AG08396 (cell line): ENCODE results near the gene XCR1.
A peak's percentile ranks its signal among the peaks of the same experiment; 100 is the strongest.
"Not testable (repeated sequence)": the region's sequence is repeated elsewhere in the genome, so short reads cannot be mapped to it uniquely, and the experiment has no call there.

Source experiments
- DNase-seq: peaks from one replicate; pipeline ENCODE4 v3.0.0; 2012; ENCODE audit warnings: low spot score, mixed read lengths

XCR1 gene

DNA sequence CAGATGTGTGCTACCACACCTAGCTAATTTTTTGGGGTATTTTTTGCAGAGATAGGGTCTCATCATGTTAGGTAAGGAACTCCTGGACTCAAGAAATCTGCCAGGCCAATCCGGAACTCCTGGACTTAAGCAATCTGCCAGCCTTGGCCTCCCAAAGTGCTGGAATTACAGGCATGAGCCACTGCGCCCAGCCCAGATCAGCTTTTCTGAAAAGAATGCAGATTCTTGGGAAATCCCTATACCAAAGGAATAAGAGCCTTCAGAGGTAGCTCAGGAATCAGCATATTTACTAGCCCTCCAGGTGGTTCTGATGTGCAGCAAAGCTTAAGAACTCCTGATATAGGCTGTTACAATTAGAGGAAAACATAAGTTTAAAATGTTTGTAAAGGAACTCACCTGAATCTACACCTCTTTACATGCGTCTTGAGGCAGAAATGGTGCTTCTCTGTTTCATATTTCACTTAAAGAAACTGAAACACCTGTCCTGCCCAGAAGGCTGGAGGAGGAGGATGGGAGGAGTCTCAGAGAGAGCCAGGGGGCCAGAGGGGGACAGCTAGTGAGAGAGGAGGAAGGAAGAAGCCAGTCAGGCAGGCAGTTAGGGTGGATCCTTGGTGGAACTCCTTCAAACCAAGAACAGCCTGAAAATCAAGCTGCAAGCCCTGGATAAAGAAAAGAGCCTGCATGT lies at the start of gene XCR1:
Gene XCR1 (minus strand): TSS at position 463 of the 685 bp plus-strand sequence. CDS start 5,536 bp downstream, outside the sequence.
- no peak for DNase-seq

GRCh38 chr3:46076606-46077005 lies 49.3 kb upstream of the XCR1 start:
- DNase-seq = no peak

GRCh38 chr3:46075816-46076215 lies 48.5 kb upstream of the XCR1 start:
- no peak for DNase-seq

GRCh38 chr3:46071222-46071858 lies 44.1 kb upstream of the XCR1 start:
- DNase-seq = no peak

- no peak for DNase-seq
Observed at GRCh38 chr3:46070595-46071093, 43.4 kb upstream of the XCR1 start.

DNA sequence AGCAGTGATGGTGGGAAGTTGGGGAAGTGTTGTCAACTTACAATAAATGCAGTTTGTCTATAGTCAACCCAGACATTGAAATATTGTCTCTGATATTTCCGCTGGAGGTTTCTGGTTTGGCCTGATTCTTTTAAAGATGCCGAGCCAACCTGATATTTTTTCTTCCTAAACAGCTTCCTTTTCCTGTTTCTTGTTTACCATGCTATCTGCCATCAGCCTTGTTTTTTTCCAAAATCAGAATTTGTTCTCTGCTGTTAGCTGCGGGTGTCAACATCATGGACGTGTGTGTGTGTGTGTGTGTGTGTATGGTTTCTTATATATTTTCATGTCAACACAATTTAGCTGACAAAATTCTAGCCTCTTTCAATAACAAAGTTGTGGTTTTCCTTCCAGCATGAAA lies 41.2 kb upstream of the XCR1 start:
- no peak for DNase-seq

- no peak for DNase-seq
Observed at GRCh38 chr3:46067401-46067800, 40.1 kb upstream of the XCR1 start.

GRCh38 chr3:46065750-46066256 lies 38.5 kb upstream of the XCR1 start:
- no peak for DNase-seq

DNA sequence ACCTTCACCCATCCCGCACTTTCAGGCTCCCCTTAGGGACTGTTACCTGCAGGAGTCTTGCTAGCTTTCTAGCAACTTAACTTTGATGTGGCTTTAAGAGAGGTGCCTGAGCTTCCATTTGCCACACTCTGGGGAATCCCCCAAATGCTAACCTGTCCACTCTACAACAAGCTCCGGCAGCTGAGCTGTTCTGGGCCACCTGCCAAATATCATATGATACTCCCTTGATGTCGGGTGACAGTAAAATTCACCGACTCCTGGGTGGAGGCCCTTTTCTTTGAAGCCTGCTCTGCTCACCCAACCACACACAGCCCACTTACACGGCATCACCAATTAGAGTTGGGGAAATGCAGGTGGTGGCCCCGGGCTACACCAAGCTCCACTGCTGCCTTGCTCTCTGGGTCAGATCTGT lies 38.0 kb upstream of the XCR1 start:
- DNase-seq = no peak

GRCh38 chr3:46062679-46063078 lies 35.4 kb upstream of the XCR1 start:
- DNase-seq = peak; percentile 20

- DNase-seq = no peak
Observed at GRCh38 chr3:46061887-46062286, 34.6 kb upstream of the XCR1 start.

- no peak for DNase-seq
Observed at GRCh38 chr3:46061108-46061720, 33.9 kb upstream of the XCR1 start.

GRCh38 chr3:46060551-46060950 lies 33.3 kb upstream of the XCR1 start:
- DNase-seq = no peak

DNA sequence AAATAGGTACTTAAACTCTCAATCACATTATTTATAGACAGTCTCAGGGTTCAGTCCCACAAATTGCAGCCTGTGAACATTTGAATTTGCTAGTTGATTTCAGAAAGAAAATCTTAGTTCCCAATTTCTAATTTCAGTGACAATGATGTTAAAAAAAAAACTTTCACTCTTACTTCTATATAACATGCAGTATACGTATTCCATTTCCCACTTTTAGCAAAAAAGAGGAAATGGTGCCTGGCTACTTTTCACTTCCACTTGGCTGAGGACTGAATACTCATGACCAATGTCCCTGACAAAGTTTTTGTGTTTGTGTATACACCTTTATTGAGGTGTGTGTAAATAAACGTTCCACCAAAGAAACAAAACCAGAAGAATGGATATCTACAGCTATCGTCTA lies 32.1 kb upstream of the XCR1 start:
- no peak for DNase-seq

DNA sequence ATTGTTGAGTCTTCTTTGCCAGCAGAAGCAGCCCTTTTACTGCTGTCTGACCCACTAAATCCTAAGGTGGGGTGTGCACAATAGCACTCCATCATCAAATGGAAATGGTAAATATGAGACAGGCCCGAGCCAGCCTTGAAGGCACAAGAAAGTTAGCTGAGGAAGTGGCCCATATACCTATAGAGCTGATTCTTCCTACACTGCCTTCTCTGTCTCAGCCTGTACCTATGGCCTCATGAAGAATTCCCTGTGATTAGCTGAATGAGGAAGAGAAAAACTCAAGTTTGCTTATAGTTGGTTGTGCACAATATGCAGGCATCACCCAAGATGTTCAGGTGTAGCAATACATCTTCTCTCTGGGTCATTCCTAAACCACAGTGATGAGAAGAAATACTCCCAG lies 31.7 kb upstream of the XCR1 start:
- no peak for DNase-seq

- DNase-seq = no peak
Observed at GRCh38 chr3:46057716-46058115, 30.4 kb upstream of the XCR1 start.

DNA sequence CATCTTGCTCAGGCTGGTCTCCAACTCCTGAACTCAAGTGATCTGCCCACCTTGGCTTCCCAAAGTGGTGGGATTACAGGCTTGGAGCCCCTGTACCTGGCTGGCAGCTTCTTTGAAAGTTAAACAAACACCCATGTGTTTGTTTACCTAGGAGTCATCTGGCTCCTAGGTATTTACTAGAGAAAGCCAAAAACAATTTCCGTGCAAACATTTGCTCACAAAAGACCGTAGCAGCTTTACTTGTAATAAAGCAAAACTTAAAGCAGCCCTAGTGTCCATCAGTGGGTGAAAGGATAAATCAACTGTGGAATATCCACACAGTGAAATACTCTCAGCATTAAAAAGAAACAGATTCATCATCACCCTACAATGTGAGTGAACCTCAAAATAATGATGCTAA lies 29.4 kb upstream of the XCR1 start:
- no peak for DNase-seq

GRCh38 chr3:46053761-46054515 lies 26.7 kb upstream of the XCR1 start:
- DNase-seq = not testable (repeated sequence)

DNA sequence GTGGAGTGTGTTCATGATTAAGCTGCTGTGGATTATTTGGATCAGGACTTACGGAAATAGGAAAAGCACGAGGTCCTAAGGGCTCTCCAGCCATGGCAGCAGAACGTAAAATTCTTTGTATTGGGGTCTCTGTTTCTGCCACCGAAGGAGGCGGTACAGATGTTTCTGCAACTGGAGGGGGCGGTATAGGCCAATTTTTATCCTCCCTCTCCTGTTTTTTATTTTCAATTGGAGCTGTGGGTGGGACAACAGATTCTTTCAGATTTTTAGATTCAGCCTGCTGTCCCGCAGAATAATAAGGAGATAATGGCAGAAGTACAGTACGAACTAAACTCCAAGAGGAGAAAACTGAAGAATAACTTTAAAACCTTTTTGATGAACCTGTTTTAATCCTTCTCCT lies 26.0 kb upstream of the XCR1 start:
- DNase-seq = not testable (repeated sequence)

GRCh38 chr3:46052531-46052930 lies 25.2 kb upstream of the XCR1 start:
- DNase-seq = no peak

- no peak for DNase-seq
Observed at GRCh38 chr3:46049093-46049492, 21.8 kb upstream of the XCR1 start.

DNA sequence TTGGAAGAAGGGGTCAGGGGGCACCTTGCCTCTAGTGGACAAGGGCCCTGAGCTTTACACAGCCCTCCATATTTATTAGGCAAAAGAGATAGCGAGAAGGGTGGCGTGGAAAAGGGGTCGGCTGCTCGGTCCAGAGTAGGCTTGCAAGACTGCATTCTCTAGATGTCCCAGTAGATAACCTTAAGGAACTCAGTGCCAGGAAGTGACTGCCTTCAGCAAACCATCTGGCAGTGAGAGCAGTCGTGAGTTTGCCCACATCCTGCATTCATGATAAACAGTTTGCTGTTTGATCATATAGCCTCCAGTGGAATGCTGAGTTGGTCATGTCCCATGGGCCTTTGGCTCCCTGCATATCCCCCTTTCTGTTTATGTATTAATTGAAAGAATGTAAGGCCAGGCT lies 18.9 kb upstream of the XCR1 start:
- DNase-seq = not testable (repeated sequence)
